ENCODE measurements around the gene GAS2L1.

The GAS2L1 gene

GRCh38 chr22:29328566-29329500, 22.4 kb downstream of the GAS2L1 start:
- DNase-seq: no peak

GRCh38 chr22:29329581-29329980, 23.1 kb downstream of the GAS2L1 start:
- no peak for DNase-seq

GRCh38 chr22:29330291-29330690, 23.8 kb downstream of the GAS2L1 start:
- DNase-seq: no peak

- no peak for DNase-seq
Measured at GRCh38 chr22:29330753-29331152, 24.3 kb downstream of the GAS2L1 start.

- DNase-seq: no peak
Measured at GRCh38 chr22:29331213-29331612, 24.8 kb downstream of the GAS2L1 start.

GRCh38 chr22:29331658-29332300, 25.3 kb downstream of the GAS2L1 start:
- no peak for DNase-seq

- no peak for DNase-seq
Measured at GRCh38 chr22:29332886-29333496, 26.5 kb downstream of the GAS2L1 start.

GRCh38 chr22:29334148-29334547, 27.7 kb downstream of the GAS2L1 start:
- DNase-seq: no peak

GRCh38 chr22:29334696-29335344, 28.4 kb downstream of the GAS2L1 start:
- no peak for DNase-seq

GRCh38 chr22:29335656-29336055, 29.2 kb downstream of the GAS2L1 start:
- DNase-seq: no peak

- DNase-seq: no peak
Measured at GRCh38 chr22:29336751-29337490, 30.5 kb downstream of the GAS2L1 start.

GRCh38 chr22:29337631-29338284, 31.3 kb downstream of the GAS2L1 start:
- DNase-seq: no peak

- DNase-seq: no peak
Measured at GRCh38 chr22:29338398-29338797, 31.9 kb downstream of the GAS2L1 start.

GRCh38 chr22:29339381-29340235, 33.2 kb downstream of the GAS2L1 start:
- DNase-seq: no peak

- DNase-seq: no peak
Measured at GRCh38 chr22:29340566-29340965, 34.1 kb downstream of the GAS2L1 start.

GRCh38 chr22:29341056-29341848, 34.8 kb downstream of the GAS2L1 start:
- no peak for DNase-seq

GRCh38 chr22:29341849-29342127, 35.3 kb downstream of the GAS2L1 start:
- no peak for DNase-seq

GRCh38 chr22:29342177-29342576, 35.7 kb downstream of the GAS2L1 start:
- DNase-seq: no peak

GRCh38 chr22:29342577-29343312, 36.3 kb downstream of the GAS2L1 start:
- DNase-seq: no peak
